IgD-negative memory B cell (primary cell): ENCODE measurements around the gene DAB2. TPM values are rescaled to one million over a fixed set of nuclear protein-coding genes. Genes with fewer than 3 reads are reported as not detected.

Experiments used
- H3K27ac Mint-ChIP-seq, 3 donors: one replicate each; pipeline ENCODE4 v1.8.0; 2020 to 2022; ENCODE audit warnings: mild to moderate bottlenecking in 3 of 3, mixed read lengths in 3 of 3, moderate library complexity in 1 of 3
- H3K27me3 Mint-ChIP-seq: one replicate; pipeline ENCODE4 v1.8.0; 2021; ENCODE audit warnings: mixed read lengths
- H3K36me3 Mint-ChIP-seq: one replicate; pipeline ENCODE4 v1.8.0; 2020; ENCODE audit warnings: mild to moderate bottlenecking, mixed read lengths
- H3K4me1 Mint-ChIP-seq, 3 donors: one replicate each; pipeline ENCODE4 v1.8.0; 2020 to 2022; ENCODE audit warnings: mixed read lengths in 3 of 3, mild to moderate bottlenecking in 1 of 3
- H3K4me3 Mint-ChIP-seq, 4 donors: one replicate each; pipeline ENCODE4 v1.8.0; 2020 to 2022; ENCODE audit warnings: mild to moderate bottlenecking in 4 of 4, mixed read lengths in 4 of 4, moderate library complexity in 3 of 4
- H3K9me3 Mint-ChIP-seq, 3 donors: one replicate each; pipeline ENCODE4 v1.8.0; 2020 to 2021; ENCODE audit warnings: mixed read lengths in 3 of 3, mild to moderate bottlenecking in 1 of 3
- polyA plus RNA-seq: library from polyadenylated mRNA; unstranded; fragments of 300-500 nt; fragmentation: Illumina TruSeq; gene quantifications from one replicate; pipeline ENCODE4 v1.2.3, GENCODE V29; 2021

DAB2 gene
- polyA plus RNA-seq, 1 donor from 2014 or later: 0.20 TPM

GRCh38 chr5:39455645-39456044, 30.9 kb upstream of the DAB2 start:
- no peaks in the 10 kb centered on the region for H3K9me3 Mint-ChIP-seq

GRCh38 chr5:39453606-39454005, 28.8 kb upstream of the DAB2 start:
- Mint-ChIP-seq H3K4me3 (no peak overlapping the region), H3K9me3 (no peaks in the 10 kb centered on the region), H3K27me3 (peaks cover 18% of the 10 kb centered on the region), H3K36me3 (peaks cover 2% of the 10 kb centered on the region), H3K27ac (no peak overlapping the region), H3K4me1 (peaks cover 5 to 11% (median 10%) of the 10 kb centered on the region in 3 donors)

More at GRCh38 chr5:39455645-39456044, 30.9 kb upstream of the DAB2 start:
- Mint-ChIP-seq H3K36me3 (peaks cover 2% of the 10 kb centered on the region), H3K27ac (no peak overlapping the region), H3K4me1 (peaks cover 6 to 15% (median 14%) of the 10 kb centered on the region in 3 donors), H3K27me3 (peaks cover 18% of the 10 kb centered on the region), H3K4me3 (peak overlapping the region in 1 of 4 donors; percentile 23)

GRCh38 chr5:39452846-39453245, 28.1 kb upstream of the DAB2 start:
- Mint-ChIP-seq H3K9me3 (no peaks in the 10 kb centered on the region), H3K4me1 (peaks cover 2 to 10% (median 10%) of the 10 kb centered on the region in 3 donors), H3K27me3 (peaks cover 17% of the 10 kb centered on the region), H3K4me3 (no peak overlapping the region), H3K36me3 (no peaks in the 10 kb centered on the region), H3K27ac (no peak overlapping the region)

- H3K27ac Mint-ChIP-seq: no peak overlapping the region
- no peak overlapping the region for H3K4me3 Mint-ChIP-seq
- peaks cover 2 to 10% (median 8%) of the 10 kb centered on the region in 3 donors for H3K4me1 Mint-ChIP-seq
- H3K27me3 Mint-ChIP-seq: peaks cover 8% of the 10 kb centered on the region
- H3K36me3 Mint-ChIP-seq: peaks cover 2% of the 10 kb centered on the region
- H3K9me3 Mint-ChIP-seq: no peaks in the 10 kb centered on the region
Observed at GRCh38 chr5:39451276-39451941, 26.6 kb upstream of the DAB2 start.

- no peaks in the 10 kb centered on the region for H3K9me3 Mint-ChIP-seq
- no peak overlapping the region for H3K27ac Mint-ChIP-seq
- peaks cover 2% of the 10 kb centered on the region for H3K27me3 Mint-ChIP-seq
- H3K4me3 Mint-ChIP-seq: no peak overlapping the region
- H3K36me3 Mint-ChIP-seq: peaks cover 2% of the 10 kb centered on the region
- H3K4me1 Mint-ChIP-seq: peaks cover 0 to 3% (median under 1%) of the 10 kb centered on the region in 3 donors
Observed at GRCh38 chr5:39450487-39450886, 25.7 kb upstream of the DAB2 start.

- H3K9me3 Mint-ChIP-seq: no peaks in the 10 kb centered on the region
- no peak overlapping the region for H3K4me3 Mint-ChIP-seq
- H3K4me1 Mint-ChIP-seq: no peaks in the 10 kb centered on the region
Observed at GRCh38 chr5:39449591-39449990, 24.8 kb upstream of the DAB2 start.

GRCh38 chr5:39448506-39449128, 23.8 kb upstream of the DAB2 start:
- H3K4me1 Mint-ChIP-seq: no peaks in the 10 kb centered on the region
- peak overlapping the region in 1 of 3 donors; percentile 55 for H3K27ac Mint-ChIP-seq
- H3K9me3 Mint-ChIP-seq: no peaks in the 10 kb centered on the region
- H3K36me3 Mint-ChIP-seq: peaks cover 2% of the 10 kb centered on the region
- H3K27me3 Mint-ChIP-seq: no peaks in the 10 kb centered on the region
- no peak overlapping the region for H3K4me3 Mint-ChIP-seq

More at GRCh38 chr5:39449591-39449990, 24.8 kb upstream of the DAB2 start:
- no peaks in the 10 kb centered on the region for H3K27me3 Mint-ChIP-seq
- no peak overlapping the region for H3K27ac Mint-ChIP-seq
- H3K36me3 Mint-ChIP-seq: peaks cover 2% of the 10 kb centered on the region

- no peaks in the 10 kb centered on the region for H3K9me3 Mint-ChIP-seq
- H3K36me3 Mint-ChIP-seq: peaks cover 4% of the 10 kb centered on the region
- no peak overlapping the region for H3K4me3 Mint-ChIP-seq
- no peaks in the 10 kb centered on the region for H3K27me3 Mint-ChIP-seq
- H3K4me1 Mint-ChIP-seq: no peaks in the 10 kb centered on the region
- H3K27ac Mint-ChIP-seq: no peak overlapping the region
Observed at GRCh38 chr5:39447968-39448367, 23.2 kb upstream of the DAB2 start.

- Mint-ChIP-seq H3K4me1 (no peaks in the 10 kb centered on the region), H3K9me3 (no peaks in the 10 kb centered on the region), H3K4me3 (no peak overlapping the region), H3K36me3 (peaks cover 4% of the 10 kb centered on the region), H3K27me3 (peaks cover 1% of the 10 kb centered on the region), H3K27ac (no peak overlapping the region)
Observed at GRCh38 chr5:39447059-39447458, 22.3 kb upstream of the DAB2 start.

GRCh38 chr5:39446231-39446630, 21.5 kb upstream of the DAB2 start:
- Mint-ChIP-seq H3K27me3 (peaks cover 1% of the 10 kb centered on the region), H3K36me3 (peaks cover 4% of the 10 kb centered on the region), H3K9me3 (no peaks in the 10 kb centered on the region), H3K4me3 (no peak overlapping the region), H3K27ac (no peak overlapping the region), H3K4me1 (no peaks in the 10 kb centered on the region)

- Mint-ChIP-seq H3K4me1 (no peaks in the 10 kb centered on the region), H3K27ac (no peak overlapping the region), H3K9me3 (no peaks in the 10 kb centered on the region), H3K36me3 (peaks cover 4% of the 10 kb centered on the region), H3K4me3 (no peak overlapping the region), H3K27me3 (peaks cover 1% of the 10 kb centered on the region)
Observed at GRCh38 chr5:39443911-39444310, 19.1 kb upstream of the DAB2 start.

GRCh38 chr5:39442991-39443390, 18.2 kb upstream of the DAB2 start:
- Mint-ChIP-seq H3K36me3 (peaks cover 4% of the 10 kb centered on the region), H3K4me1 (no peaks in the 10 kb centered on the region), H3K27me3 (peaks cover 1% of the 10 kb centered on the region), H3K4me3 (no peak overlapping the region), H3K27ac (no peak overlapping the region), H3K9me3 (no peaks in the 10 kb centered on the region)

GRCh38 chr5:39441838-39442237, 17.1 kb upstream of the DAB2 start:
- Mint-ChIP-seq H3K4me3 (no peak overlapping the region), H3K27me3 (peaks cover 1% of the 10 kb centered on the region)

GRCh38 chr5:39440958-39441624, 16.3 kb upstream of the DAB2 start:
- no peak overlapping the region for H3K27ac Mint-ChIP-seq
- peaks cover 2% of the 10 kb centered on the region for H3K36me3 Mint-ChIP-seq
- H3K9me3 Mint-ChIP-seq: no peaks in the 10 kb centered on the region
- H3K4me1 Mint-ChIP-seq: no peaks in the 10 kb centered on the region
- peaks cover 1% of the 10 kb centered on the region for H3K27me3 Mint-ChIP-seq
- H3K4me3 Mint-ChIP-seq: no peak overlapping the region

More at GRCh38 chr5:39441838-39442237, 17.1 kb upstream of the DAB2 start:
- peaks cover 2% of the 10 kb centered on the region for H3K36me3 Mint-ChIP-seq
- no peak overlapping the region for H3K27ac Mint-ChIP-seq
- no peaks in the 10 kb centered on the region for H3K4me1 Mint-ChIP-seq
- no peaks in the 10 kb centered on the region for H3K9me3 Mint-ChIP-seq

- Mint-ChIP-seq H3K36me3 (peaks cover 2% of the 10 kb centered on the region), H3K4me1 (no peaks in the 10 kb centered on the region), H3K9me3 (no peaks in the 10 kb centered on the region), H3K4me3 (no peak overlapping the region), H3K27ac (no peak overlapping the region), H3K27me3 (peaks cover 1% of the 10 kb centered on the region)
Observed at GRCh38 chr5:39440192-39440957, 15.6 kb upstream of the DAB2 start.
